ENCODE results near the gene UBA3.

UBA3 gene

GRCh38 chr3:69097407-69098086 lies 17.4 kb upstream of the UBA3 start:
- no peak for FAIRE-seq

GRCh38 chr3:69096299-69096698 lies 16.1 kb upstream of the UBA3 start:
- no peak for FAIRE-seq

- FAIRE-seq: no peak
Measured at GRCh38 chr3:69095636-69096035, 15.5 kb upstream of the UBA3 start.

GRCh38 chr3:69094467-69095205 lies 14.5 kb upstream of the UBA3 start:
- FAIRE-seq: no peak

GRCh38 chr3:69092030-69092516 lies 11.9 kb upstream of the UBA3 start:
- FAIRE-seq: no peak

GRCh38 chr3:69091389-69092029 lies 11.3 kb upstream of the UBA3 start:
- FAIRE-seq: no peak

- peak; percentile 82 for FAIRE-seq
Measured at GRCh38 chr3:69090021-69090420, 9.9 kb upstream of the UBA3 start.

- peak; percentile 66 for FAIRE-seq
Measured at GRCh38 chr3:69088063-69088462, 7.9 kb upstream of the UBA3 start.

GRCh38 chr3:69087030-69087791 lies 7.0 kb upstream of the UBA3 start:
- FAIRE-seq: no peak

- no peak for FAIRE-seq
Measured at GRCh38 chr3:69085833-69086722, 5.9 kb upstream of the UBA3 start.

GRCh38 chr3:69085168-69085832 lies 5.1 kb upstream of the UBA3 start:
- FAIRE-seq: no peak

- peak; percentile 68 for FAIRE-seq
Measured at GRCh38 chr3:69084326-69085167, 4.4 kb upstream of the UBA3 start, which contains the start of gene ARL6IP5. ARL6IP5 (plus strand) TSS chr3:69084937; CDS start chr3:69085048, 111 bp downstream.

- FAIRE-seq: no peak
Measured at GRCh38 chr3:69082805-69083204, 2.6 kb upstream of the UBA3 start.

- no peak for FAIRE-seq
Measured at GRCh38 chr3:69082361-69082760, 2.2 kb upstream of the UBA3 start.

GRCh38 chr3:69081583-69082262 lies 1.6 kb upstream of the UBA3 start:
- no peak for FAIRE-seq

- no peak for FAIRE-seq
Measured at GRCh38 chr3:69079269-69080159, 651 bp downstream of the UBA3 start.

GRCh38 chr3:69072928-69073327 lies 7.2 kb downstream of the UBA3 start:
- no peak for FAIRE-seq

GRCh38 chr3:69066121-69066520 lies 14.0 kb downstream of the UBA3 start:
- FAIRE-seq: no peak
